ENCODE results near the gene DNAJB6.

Gene DNAJB6

DNA sequence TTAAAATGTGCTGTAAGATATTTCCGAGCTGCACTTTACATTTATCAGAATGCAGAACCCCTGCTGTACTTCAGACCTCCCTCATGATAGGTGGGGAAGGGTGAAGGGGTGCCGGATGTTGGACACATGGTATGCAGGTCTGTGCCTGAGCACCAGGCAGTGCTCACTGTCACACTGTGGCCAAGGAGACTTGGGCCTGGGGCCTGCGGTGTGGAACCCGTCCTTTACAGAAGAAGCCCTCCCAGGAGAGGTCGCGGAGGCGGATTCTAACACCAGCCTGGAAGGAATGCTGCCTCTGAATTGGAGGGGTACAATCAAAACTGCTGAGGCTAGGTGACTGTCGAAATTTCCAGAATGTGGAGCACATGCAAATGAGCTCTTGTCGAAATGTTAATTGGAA is 34.5 kb downstream of the DNAJB6 start:
- no peak for DNase-seq

DNA sequence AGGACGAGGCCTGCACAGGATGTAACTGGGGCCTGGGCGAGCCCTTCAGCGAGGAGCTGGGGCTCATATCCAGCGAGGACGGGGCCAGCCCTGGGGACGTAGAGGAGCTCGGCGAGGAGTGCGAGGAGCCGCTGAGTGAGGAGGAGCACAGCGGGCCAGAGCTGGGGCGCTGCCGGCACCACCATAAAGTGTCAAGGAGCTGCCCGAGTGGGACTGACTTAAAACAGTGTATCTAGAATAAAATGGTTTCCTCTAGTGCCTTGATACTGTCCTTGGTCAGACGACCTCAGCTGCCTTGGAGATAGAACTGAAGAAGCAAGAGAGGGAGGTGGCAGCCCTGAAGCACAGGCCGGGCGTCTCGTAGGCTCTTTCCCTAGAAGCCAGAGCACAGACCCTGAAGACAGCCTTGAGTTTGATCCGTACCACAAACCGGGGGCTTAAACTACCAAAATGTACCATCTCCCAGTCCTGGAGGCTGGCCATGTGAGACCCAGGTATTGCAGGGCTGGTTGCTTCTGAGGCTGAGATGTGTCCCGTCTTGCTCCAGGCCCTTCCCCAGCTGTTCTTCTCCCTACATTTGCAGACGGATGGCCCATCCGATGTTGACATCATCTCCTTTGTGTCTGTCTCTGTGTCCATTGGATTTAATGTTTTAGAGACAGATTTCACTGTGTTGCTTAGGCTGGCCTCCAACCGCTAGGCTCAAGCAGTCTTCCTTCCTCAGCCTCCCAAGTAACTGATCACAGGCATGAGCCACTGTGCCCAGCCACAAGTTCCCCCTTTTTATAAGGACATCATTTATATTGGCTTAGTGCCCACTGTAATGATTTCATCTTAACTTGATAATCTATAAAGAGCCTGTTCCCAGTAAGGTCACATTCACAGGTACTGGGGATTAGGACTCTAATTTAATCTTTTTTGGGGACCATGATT is 35.8 kb downstream of the DNAJB6 start:
- no peak for DNase-seq

- DNase-seq, result no peak
These were observed 36.7 kb downstream of the DNAJB6 start for GRCh38 chr7:157373493-157373892.

- no peak for DNase-seq
These were observed 38.6 kb downstream of the DNAJB6 start for GRCh38 chr7:157375410-157375809.

DNA sequence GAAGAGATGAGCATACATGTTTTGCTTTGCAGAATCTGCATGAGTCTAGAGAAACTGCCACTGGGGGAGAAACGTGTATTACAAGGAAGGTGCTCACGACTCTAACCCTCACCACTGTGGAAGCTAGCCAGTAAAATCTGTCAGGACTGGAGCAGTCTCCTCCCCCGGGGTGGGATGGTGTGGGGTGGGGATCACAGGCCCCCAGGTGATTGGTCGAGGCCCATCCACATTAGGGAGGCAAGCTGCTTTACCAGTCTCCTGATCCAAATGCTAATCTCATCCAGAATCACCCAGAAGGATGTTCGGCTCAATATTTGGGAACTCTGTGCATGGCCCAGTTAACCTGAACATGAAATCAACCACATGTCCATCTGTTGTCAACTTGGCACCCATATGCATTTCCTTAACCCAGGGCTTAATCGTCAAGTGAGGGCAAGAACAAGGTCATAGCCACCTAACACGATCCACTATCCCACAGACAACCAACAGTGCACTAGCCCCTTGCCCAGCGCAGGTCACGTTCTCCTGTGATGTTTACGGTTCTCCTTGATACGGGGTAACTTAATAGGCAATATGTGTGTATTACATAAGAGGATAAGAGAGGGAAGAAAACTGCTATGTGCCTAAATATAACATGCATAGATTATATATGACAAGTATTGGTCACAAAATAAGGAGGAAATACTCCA is 40.8 kb downstream of the DNAJB6 start:
- DNase-seq, result no peak

- no peak for DNase-seq
These were observed 41.6 kb downstream of the DNAJB6 start for GRCh38 chr7:157378390-157378789.

- no peak for DNase-seq
These were observed 42.7 kb downstream of the DNAJB6 start for GRCh38 chr7:157379493-157379892.

DNA sequence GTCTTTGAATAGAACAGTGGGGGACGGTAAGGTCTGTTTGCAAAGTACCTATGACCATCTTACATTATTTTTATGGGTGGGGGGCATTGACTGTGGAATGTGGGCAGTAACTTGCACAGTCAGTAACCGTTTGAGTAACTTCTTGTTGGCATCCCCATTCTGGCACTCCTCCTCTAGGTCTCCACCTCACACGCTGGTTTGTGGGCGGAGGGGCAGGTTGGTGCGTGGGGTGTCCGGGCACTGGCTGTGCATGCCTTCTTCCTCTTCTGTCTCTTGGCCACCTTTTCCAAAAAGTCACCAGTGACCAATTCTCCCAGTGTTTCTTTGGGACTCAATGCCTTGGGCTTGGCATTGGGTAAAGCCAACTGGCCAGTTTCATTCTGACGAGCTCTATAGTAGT is 43.6 kb downstream of the DNAJB6 start:
- no peak for DNase-seq

DNA sequence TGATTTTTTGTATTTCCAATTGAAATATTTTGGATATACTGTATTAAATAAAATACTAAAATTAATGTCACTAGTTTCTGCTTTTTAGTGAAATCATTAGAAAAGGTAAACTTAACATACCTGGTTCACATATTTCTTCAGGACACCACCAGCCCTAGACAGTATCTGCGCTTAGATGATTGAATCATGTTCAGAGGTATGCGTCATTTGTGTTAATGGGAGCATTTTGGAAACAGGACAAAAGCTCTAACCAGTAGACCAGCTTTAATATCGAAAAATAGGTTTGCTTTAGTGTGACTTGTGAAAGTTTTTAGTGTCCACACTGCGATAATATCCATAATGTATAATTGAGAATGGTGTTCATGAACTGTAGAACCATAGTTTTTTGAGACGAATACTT is 47.1 kb downstream of the DNAJB6 start:
- DNase-seq, result no peak

DNA sequence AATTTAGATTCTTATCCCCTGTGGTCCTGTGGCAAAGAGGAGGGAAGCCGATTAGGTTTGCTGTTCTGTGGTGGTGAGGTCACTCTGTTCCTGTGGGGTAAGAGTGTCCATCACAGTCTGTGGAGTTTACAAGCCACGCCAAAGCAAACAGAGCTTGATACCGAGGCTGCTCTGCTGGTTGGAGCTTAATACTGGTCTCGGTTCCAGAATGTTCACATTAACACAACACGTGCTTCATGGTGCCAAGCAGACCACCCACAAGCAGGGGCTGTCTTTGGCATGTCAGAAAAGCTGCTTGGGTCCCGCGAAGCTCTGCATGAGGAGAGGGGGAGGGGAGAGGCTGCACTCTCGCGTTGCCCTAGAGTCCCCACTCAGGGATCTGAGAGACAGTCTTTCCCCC is 47.5 kb downstream of the DNAJB6 start:
- DNase-seq, result no peak

GRCh38 chr7:157386979-157387800 is 50.4 kb downstream of the DNAJB6 start:
- DNase-seq, result peak; percentile 73

DNA sequence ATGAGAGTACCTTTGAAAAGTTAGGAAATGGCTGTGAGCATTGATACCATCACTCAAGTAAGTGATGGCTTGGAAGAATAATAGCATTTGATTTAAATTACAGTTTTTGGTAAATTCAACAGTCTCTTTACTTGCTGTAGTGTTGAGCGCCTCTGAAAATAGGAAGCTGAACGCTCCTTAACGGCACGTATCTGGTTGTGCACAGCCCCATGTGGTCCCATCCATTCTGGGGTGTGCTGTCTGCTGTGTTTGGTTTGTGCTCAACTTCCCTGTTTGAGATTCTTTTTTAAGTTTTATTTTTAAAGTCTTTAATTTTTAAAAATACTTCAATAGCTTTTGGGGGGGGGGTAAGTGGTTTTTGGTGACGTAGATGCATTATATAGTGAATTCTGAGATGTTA is 51.5 kb downstream of the DNAJB6 start:
- DNase-seq, result no peak

DNA sequence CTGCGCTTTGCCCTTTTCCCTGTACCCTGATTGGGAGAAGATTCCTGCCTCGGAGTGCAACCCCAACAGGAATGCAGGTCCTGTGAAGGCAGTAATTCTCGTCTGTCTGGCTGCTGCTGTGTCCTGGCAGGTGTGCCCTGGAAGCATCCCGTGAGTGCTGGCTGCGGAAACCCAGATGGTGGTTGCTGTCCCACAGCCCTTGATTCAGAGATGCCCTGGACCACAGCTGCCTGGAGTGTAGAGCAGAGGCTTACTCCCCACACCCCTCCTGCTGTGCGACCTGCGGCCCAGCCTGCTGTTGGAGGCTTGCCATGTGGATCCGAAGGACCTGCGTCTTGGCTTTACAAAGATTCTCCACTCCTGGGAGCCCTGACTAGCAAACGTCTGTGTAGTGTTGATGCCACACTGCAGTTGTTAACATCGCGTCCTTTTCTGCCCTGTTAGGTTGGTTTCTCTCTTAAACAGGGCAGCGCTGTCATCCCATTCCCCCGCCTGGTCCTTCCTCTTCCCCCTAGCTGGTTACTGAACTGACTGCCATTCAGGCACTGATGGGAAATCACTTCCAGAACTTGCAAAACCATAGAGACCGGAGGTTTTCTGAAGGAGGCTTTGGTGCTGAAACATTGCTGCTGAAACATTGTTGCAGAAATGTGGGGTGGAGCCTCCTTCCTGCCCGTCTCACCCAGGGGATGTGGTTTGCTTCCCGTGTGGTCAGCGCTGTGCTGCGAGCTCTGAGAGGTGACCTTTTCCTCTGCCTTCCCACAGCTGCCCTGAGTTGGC is 53.3 kb downstream of the DNAJB6 start:
- peak; percentile 97 for DNase-seq

- no peak for DNase-seq
These were observed 54.4 kb downstream of the DNAJB6 start for GRCh38 chr7:157391036-157391710.

DNA sequence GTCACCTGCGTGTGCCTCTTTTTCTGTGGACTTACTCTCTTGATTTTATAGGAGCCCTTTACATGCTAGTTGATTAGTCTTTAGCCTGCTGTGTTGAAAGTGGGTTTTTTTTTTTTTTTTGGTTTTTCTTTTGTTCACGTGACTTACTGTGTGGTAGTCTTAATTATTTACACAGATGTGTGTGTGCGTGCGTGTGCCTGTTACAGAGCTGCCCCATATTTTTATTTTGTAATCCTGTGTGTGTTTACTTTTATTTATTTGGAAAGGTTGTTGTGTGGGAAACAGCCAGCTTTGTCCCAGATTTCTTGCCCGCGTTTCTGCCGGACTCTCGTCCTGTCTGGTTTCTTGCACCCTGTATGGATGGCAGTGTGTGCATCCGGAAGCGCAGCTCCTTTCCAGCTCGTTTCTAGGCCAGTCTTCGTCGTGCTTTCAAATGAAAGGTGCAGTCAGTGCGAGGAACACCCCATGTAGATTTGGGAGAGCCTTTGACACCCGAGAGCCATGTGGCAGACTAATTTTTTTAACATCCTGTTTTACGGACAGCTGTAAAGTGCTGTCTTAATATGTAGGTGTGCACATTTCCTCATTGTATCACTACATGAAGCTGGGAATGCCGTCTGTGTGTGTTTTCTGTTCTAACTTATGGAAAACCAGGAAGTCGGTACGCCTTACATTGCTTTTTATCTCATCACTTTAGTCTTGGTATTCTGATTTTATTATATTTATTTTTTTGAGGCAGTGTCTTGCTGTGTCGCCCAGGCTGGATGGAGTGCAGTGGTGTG is 55.6 kb downstream of the DNAJB6 start:
- no peak for DNase-seq

- no peak for DNase-seq
These were observed 57.7 kb downstream of the DNAJB6 start for GRCh38 chr7:157394246-157395191.

DNA sequence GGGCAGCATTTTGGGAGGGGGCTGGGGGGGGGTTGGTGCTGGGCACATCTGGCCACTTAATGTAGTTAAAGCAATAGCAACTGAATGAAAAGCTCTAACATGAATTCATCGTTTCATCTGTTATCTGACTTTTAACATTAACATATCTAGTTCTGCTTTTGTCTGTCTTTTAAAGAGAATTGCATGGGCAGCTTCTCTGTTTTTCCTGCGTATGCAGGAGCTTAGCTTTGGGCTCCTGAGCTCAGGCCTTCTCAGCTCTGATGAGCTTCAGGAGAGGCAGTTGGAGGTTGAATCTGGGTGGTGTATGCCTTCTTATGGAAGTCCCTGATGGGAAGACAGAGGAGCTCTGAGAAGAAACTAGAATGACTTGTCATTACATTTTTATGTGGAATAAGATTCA is 58.4 kb downstream of the DNAJB6 start:
- no peak for DNase-seq

DNA sequence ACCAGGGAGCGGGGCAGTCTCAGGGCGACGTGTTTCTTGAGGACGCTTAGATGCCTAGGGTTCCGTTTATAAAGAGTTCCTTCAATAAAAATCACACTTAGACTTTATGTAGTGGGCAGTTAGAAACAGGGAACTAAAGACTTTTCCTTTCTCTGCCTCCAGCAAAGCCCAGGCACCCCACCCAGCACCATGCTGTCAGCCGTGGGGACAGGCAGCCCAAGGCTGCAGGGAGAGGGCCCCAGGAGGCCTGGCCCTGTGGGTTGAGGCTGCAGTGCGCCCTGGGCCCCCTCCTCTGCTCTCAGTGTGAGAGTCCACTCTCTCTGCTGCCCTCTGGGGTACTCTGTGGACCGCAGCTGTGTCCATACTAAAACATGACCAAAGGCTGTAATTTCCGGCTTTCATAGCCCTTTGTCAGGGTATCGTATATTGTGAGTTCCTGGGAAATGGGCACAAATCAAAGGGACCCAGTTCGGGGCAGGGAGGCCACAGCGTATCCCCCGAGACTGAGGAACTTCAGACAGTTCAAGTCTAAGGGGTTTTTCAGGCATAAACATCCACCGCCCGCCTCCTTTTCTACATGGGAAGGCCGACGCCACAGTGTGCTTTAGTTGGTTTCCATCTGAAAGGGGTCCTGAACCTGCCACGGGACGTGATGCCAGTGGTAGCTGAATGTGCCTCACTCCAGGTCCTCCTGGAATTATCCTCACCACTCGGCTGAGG is 59.7 kb downstream of the DNAJB6 start:
- no peak for DNase-seq

DNA sequence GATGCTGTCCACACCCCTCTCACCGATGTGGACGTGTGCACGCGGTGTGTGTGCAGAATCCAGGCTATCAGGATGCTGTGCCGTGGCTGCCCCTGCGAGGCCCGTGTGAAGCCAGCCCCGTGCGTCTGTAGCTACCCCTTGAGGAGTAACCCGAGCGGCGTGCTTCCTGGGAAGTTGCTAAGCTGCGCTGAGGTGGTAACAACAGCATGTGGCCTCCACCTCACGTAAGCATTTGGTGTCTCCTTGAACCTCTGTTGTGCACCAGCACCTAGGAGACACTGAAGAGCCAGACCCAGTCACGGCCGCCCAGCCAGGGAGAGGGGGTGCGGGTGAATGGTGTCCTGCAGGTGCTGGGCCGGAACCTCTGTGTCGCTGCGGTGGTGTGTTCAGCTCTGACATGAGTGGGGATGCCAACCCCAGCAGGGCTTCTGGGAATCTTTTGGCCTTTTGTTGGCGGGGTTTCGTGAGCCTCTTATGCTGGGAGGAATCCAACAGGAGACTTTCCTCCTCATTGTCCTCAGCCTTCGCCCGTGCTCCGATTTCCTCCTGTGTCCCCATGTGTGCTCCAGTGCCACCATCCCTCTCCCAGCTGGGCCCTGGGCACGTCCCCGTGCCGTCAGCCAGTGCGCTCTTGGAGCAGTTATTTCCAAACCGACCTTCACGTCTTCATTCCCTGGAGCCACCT is 60.4 kb downstream of the DNAJB6 start:
- no peak for DNase-seq

Data from GF-D8 (cell line).